GM19372 (cell line): Measurements from ENCODE around the gene MAP1LC3B.

Experiments used
- ATAC-seq: cut with Tn5 transposase; IDR thresholded peaks from one replicate; pipeline ENCODE4 v1.9.1; 2021; ENCODE audit warnings: mild to moderate bottlenecking, low read depth, moderate library complexity; ENCODE audit not compliant: unreplicated experiment

MAP1LC3B gene

GRCh38 chr16:87425941-87426340 is 33.8 kb downstream of the MAP1LC3B start:
- ATAC-seq: no peak

GRCh38 chr16:87426423-87427215 is 34.5 kb downstream of the MAP1LC3B start:
- no peak for ATAC-seq

GRCh38 chr16:87431926-87432325 is 39.8 kb downstream of the MAP1LC3B start:
- no peak for ATAC-seq

- ATAC-seq: no peak
These were observed 40.3 kb downstream of the MAP1LC3B start for GRCh38 chr16:87432330-87432915.

GRCh38 chr16:87434146-87434667 is 42.1 kb downstream of the MAP1LC3B start:
- no peak for ATAC-seq

- no peak for ATAC-seq
These were observed 43.5 kb downstream of the MAP1LC3B start for GRCh38 chr16:87435372-87436224.

- ATAC-seq: no peak
These were observed 44.4 kb downstream of the MAP1LC3B start for GRCh38 chr16:87436225-87437172.

GRCh38 chr16:87437327-87437726 is 45.2 kb downstream of the MAP1LC3B start:
- no peak for ATAC-seq

GRCh38 chr16:87437911-87438610 is 45.9 kb downstream of the MAP1LC3B start:
- ATAC-seq: no peak

GRCh38 chr16:87438611-87438985 is 46.5 kb downstream of the MAP1LC3B start:
- ATAC-seq: no peak

GRCh38 chr16:87439926-87440325 is 47.8 kb downstream of the MAP1LC3B start:
- no peak for ATAC-seq

- ATAC-seq: no peak
These were observed 49.9 kb downstream of the MAP1LC3B start for GRCh38 chr16:87441886-87442580.

GRCh38 chr16:87442581-87442966 is 50.4 kb downstream of the MAP1LC3B start:
- ATAC-seq: no peak

GRCh38 chr16:87443016-87443415 is 50.9 kb downstream of the MAP1LC3B start:
- no peak for ATAC-seq

GRCh38 chr16:87443964-87444363 is 51.8 kb downstream of the MAP1LC3B start:
- no peak for ATAC-seq

GRCh38 chr16:87445486-87445885 is 53.4 kb downstream of the MAP1LC3B start:
- ATAC-seq: no peak

- no peak for ATAC-seq
These were observed 54.3 kb downstream of the MAP1LC3B start for GRCh38 chr16:87446479-87446878.

GRCh38 chr16:87447323-87447722 is 55.2 kb downstream of the MAP1LC3B start:
- no peak for ATAC-seq

GRCh38 chr16:87448866-87449265 is 56.7 kb downstream of the MAP1LC3B start:
- no peak for ATAC-seq
